GM18858 (cell line): ENCODE measurements around the gene CRACR2A.

Experiments used
- ATAC-seq: cut with Tn5 transposase; IDR thresholded peaks from one replicate; pipeline ENCODE4 v1.9.1; 2021; ENCODE audit not compliant: unreplicated experiment

The CRACR2A gene

DNA sequence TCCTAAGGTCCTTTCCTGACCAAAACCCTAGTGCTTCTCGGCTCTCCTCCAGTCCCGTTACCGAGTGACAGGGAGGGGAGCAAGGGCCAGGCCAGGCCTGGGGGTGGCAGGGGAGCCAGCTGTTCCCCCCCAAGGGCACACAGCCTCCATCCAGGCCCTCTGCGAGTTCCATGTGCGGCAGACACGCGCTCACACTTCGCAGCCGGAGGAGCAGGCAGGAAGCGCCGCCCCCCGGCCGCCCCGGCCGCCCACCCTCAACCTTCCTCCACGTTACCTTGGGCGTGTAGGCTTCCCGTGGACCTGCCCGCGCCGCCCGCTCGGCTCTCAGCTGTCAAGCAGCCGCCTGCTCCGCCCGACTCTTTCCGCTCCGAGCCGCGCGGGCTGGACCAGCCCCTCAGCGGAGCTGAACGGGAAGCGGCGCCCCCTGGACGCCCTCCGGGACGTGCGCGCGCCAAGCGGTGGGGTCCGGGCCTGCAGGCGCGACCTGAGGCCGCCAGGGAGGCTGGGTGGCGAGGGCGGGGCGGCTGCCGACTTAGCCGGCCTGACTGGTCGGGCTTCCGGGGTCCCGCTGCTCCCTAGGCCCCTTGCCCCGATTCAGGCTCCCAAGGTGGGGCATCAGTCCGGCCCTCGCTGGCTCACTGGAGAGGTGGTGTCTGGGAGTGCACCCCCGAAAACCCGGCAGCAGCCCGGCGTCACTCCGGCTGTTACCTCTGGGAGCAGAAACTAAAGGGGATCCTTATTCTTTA, at the start of gene CRACR2A:
Gene CRACR2A, minus strand, starts transcription at position 369 of the 746 bp plus-strand sequence. CDS start 56,110 bp downstream, outside the sequence.
- peak; percentile 45 for ATAC-seq

DNA sequence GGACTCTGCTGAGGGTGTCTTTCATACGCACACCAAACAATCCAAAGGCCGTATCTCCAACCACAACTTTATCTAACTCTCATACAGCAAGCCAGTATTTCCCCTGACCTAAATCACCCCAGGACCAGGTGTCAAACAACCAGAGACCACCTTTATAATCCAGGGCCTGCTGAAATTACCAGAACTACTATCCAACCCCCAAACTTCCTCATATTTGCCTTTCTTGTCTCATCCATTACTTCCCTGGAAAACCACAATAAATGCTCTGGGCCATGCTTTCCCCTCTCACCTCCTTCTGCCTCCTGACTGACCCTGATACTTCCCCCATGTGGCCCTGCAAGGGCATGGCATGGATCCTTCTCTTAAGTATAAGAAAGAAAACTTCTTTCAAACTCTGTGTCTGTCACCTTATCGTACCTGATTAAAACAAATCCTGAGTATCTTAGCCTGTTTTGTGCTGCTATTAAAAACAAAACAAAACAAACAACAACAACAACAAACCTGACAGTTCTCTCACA, 44.7 kb upstream of the CRACR2A start:
- ATAC-seq = no peak

DNA sequence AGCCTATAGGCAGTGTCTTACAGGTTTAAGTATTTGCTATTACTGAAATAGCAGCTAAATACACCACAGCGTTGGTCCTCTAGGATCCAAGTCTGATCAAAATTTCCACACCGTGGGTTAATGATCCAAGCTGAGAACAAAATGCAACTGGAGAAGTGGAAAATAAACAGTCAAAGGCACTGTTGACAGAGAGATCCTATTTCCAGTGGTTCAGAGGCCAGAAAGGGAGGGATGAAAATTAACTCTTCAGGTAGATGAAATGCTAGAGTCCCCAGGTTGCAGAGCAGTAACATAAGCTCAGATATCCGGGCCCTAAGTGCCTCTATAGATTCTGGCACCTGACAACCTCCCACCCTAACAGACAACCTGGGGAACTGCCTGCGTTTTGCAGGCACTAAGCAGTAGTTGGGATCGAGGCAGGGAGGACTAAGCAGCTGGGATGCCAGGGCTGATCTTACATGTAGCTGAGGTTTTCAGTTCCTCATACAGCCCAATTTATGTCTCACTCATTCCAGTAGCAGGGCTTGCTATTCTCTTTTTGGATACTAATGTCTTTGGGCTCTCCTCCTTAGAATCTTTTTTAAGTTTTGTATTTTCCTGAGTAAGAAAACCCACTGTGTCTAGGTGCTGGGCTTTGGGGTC, 42.7 kb upstream of the CRACR2A start:
- ATAC-seq = no peak

GRCh38 chr12:3795066-3795465, 42.2 kb upstream of the CRACR2A start:
- no peak for ATAC-seq

DNA sequence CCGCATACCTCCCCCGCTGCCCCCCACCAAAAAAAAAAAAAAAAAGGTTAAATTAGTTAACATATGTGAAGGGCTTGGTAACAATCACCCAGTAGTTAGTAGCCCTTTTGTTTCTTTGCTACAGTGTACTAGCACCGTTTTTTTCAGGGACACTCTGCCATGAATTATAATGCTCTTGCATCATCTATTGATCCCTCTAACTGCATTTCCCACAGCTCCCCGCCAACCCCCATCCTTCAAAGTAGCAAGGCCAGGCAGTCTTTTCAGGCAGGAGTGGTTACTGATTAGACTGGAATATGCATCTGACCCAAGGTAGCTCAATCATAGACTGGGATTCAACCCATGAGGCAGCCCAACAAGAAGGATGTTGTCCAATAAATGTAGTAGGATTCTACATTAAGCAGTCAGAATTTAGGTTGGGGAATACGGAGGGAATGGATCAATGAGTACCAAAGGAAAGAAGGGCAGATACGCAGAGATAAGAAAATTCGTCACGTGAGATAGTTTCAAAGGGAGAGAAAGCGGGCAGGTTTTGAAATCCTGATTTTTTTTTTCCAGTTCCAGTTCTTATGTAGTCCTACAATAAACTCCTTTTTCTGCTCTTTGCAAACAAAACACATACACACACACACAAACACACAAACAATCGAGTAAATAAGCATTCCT, 39.8 kb upstream of the CRACR2A start:
- no peak for ATAC-seq

GRCh38 chr12:3791256-3791874, 38.5 kb upstream of the CRACR2A start:
- ATAC-seq = no peak

GRCh38 chr12:3790642-3791041, 37.7 kb upstream of the CRACR2A start:
- no peak for ATAC-seq

DNA sequence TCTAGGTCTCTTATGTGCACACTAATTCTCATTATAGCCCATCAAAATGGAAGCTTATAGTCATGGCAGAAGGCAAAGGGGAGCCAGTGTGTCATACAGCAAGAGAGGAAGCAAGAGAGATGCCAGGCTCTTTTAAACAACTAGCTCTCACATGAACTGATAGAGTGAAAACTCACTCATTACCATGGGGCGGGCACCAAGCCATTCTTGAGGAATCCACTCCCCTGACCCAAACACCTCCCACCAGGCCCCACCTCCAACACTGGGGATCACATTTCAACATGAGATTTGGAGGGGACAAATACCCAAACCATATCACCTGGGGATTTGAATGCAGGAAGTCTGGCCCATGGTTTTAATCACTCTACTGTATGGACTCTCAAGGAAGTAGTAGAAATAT, 36.9 kb upstream of the CRACR2A start:
- ATAC-seq = no peak

DNA sequence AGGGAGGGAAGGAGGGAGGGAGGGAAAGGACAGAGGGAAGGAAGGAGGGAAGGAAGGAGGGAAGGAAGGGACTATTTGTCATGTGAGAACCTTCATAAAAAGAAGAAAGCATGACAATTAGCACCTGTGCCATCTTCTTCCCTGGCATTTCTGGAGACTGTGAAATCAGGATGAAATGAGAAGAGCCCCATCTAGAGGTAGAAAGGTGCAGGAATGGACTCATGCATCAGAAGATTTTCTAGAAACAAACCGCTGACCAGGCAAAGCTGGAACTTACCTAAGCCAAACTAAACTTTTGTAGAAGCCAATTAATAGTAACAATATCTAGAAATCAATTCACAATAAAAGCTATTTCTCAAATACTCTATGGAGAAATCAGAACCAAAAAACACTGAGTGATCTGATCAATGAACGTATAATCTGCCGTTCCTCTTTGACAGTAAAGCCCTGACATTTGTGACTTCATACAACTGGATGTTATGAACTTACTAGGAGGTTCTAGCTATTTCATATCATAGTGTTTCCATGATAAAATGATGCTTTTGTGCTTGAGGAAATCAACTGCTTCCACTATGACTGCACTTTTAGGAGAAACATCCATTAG, 24.4 kb upstream of the CRACR2A start:
- no peak for ATAC-seq

- ATAC-seq = no peak
Measured at GRCh38 chr12:3775385-3776035, 22.6 kb upstream of the CRACR2A start.

DNA sequence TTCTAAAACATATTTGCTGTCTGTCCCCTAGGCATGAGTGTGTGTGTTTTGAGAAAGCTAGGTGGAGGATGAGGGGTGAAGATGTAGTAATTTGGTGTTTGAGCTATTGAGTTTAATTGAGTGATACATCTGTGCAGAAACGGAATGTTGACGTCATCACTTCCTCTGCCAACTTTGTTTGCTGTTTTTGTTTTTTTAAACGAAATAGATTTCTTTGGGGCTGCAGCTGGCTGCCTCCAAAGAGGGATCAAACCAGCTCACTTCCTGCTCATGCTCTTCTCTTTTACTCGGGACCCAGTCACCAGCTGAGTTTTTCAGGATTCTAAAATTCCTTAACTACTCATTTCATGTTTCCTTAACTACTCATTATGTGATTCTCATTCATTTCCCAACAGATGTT, 19.5 kb upstream of the CRACR2A start:
- no peak for ATAC-seq

- ATAC-seq = no peak
Measured at GRCh38 chr12:3771853-3772252, 18.9 kb upstream of the CRACR2A start.

DNA sequence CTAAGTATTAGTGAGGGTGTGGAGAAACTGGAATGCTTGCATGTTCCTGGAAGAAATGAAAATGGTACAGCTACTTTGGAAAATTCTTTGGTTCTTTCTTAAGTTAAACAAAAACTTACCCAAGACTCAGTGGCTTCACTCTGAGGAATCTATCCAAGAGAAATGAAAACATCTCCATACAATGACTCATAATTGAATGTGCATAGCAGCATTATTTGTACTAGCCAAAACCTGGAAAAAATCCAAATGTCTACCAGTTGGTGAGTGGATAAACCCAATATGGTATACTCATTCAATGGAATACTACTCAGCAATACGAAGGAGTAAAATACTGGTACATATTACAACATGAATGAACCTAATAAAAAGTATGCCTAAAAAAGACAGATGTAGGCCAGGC, 18.0 kb upstream of the CRACR2A start:
- ATAC-seq = no peak

DNA sequence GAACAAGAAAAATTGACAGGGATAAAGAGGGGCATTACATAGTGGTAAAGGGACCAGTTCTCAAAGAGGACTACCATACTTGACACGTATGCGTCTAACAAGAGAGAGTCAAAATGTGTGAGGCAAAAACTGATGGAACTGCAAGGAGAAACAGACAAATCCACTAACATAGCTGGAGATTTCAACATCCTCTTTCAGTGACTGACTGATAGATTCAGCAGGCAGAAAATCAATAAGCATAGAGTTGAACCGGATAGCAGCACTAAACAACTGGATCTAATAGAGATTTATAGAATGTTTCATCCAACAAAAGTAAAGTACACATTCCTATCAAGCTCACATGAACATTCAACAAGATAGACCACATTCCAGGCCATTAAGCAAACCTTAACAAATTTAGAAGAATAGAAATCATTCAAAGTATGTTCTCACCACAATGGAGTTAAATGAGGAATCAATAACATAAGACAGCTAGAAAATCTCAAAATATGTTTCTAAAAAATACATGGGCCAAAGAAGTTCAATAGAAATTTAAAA, 16.1 kb upstream of the CRACR2A start:
- ATAC-seq = no peak

- ATAC-seq = no peak
Measured at GRCh38 chr12:3761116-3761735, 8.3 kb upstream of the CRACR2A start.

GRCh38 chr12:3759878-3760277, 7.0 kb upstream of the CRACR2A start:
- ATAC-seq = no peak

DNA sequence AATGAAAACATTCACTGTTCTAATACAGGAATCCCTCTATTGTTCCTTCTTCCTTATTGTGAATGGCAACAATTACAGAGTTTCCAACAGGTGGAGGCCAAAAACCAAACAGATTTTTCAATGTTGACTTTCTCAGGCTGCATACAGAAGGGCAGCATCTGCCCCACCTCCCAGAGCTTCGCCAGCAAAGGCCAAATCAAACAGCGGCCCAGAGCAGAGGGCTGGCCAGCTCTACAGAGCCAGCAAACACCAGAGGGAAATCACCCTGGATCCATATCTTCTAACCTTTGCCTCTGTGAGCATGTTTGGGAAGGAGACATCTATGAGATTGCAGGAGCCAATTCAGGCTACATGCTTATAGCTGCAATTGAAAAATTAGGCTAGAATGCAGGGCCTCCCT, 4.4 kb upstream of the CRACR2A start:
- no peak for ATAC-seq

- no peak for ATAC-seq
Measured at GRCh38 chr12:3755898-3756297, 3.0 kb upstream of the CRACR2A start.

GRCh38 chr12:3753544-3754284, 805 bp upstream of the CRACR2A start:
- no peak for ATAC-seq
